SK-N-MC (cell line): Measurements from ENCODE around the gene EPHA5.

Source experiments
- DNase-seq: peaks from one replicate; pipeline ENCODE4 v3.0.0-alpha.2; 2011; ENCODE audit warnings: low read depth, low spot score
- H3K27ac ChIP-seq: fragments of 200-600 bp; sonication (generic); 2 replicates; pipeline ENCODE4 v1.5.1; 2016; ENCODE audit warnings: mixed run types
- H3K36me3 ChIP-seq: fragments of 200-600 bp; sonication (generic); 2 replicates; pipeline ENCODE4 v1.6.1; 2017; ENCODE audit warnings: antibody characterized with exemption, low read length, mixed read lengths; ENCODE audit not compliant: insufficient read depth
- H3K4me3 ChIP-seq: fragments of 200-600 bp; sonication (generic); 2 replicates; pipeline ENCODE4 v1.5.1; 2016
- H3K9ac ChIP-seq: fragments of 200-600 bp; sonication (generic); 2 replicates; pipeline ENCODE4 v1.8.0; 2017; ENCODE audit warnings: mixed run types, mixed read lengths; ENCODE audit not compliant: insufficient read length
- H3K9me3 ChIP-seq: fragments of 200-600 bp; sonication (generic); 2 replicates; pipeline ENCODE4 v1.6.1; 2017; ENCODE audit warnings: low read depth, mild to moderate bottlenecking, antibody characterized with exemption, low read length, moderate library complexity, mixed read lengths
- EZH2 ChIP-seq: fragments of 200-600 bp; sonication (generic); IDR thresholded peaks from one replicate; pipeline ENCODE4 v1.6.1; 2017; ENCODE audit warnings: antibody characterized with exemption
- FOXP2 ChIP-seq: optimal IDR thresholded peaks from 2 replicates; pipeline ENCODE3; 2011; ENCODE audit warnings: mild to moderate bottlenecking, moderate library complexity; ENCODE audit not compliant: insufficient read depth; ENCODE audit errors: extremely low read length, control extremely low read depth
- POLR2AphosphoS5 ChIP-seq: IDR thresholded peaks from 2 replicates; pipeline ENCODE4 v1.6.1; 2012; ENCODE audit warnings: mild to moderate bottlenecking, low read depth, low read length, borderline replicate concordance

The EPHA5 gene

DNA sequence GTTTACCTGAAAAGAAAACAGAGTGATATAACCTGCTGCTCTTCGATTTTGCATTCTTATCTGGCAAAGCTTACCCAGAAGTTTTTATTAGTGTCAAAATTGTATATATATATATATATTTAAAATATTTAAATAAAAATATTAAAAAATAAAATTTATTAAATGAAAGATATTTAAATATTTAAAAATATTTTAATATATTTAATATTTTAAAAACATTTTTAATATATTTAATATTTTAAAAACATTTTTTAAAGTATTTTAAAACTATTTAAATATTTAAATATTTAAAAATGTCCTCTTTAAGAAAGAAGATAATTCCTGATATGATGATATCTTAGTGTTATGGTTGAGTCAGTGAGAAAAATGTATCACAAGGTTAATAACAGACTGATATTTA lies 317.2 kb downstream of the EPHA5 start:
- no peaks in the 10 kb centered on the region for H3K36me3 ChIP-seq
- H3K9me3 ChIP-seq, result no peaks in the 10 kb centered on the region
- no peak for TF ChIP-seq FOXP2
- TF ChIP-seq EZH2, result no peak
- no peak for TF ChIP-seq POLR2AphosphoS5
- no peak overlapping the region for H3K9ac ChIP-seq
- H3K27ac ChIP-seq, result no peak overlapping the region
- DNase-seq, result no peak
- H3K4me3 ChIP-seq, result no peak overlapping the region

GRCh38 chr4:65344278-65344825 lies 325.9 kb downstream of the EPHA5 start:
- H3K27ac ChIP-seq, result no peak overlapping the region
- no peak overlapping the region for H3K9ac ChIP-seq
- no peaks in the 10 kb centered on the region for H3K9me3 ChIP-seq
- no peak overlapping the region for H3K4me3 ChIP-seq
- no peaks in the 10 kb centered on the region for H3K36me3 ChIP-seq
- DNase-seq, result no peak
- TF ChIP-seq POLR2AphosphoS5 (no peak), FOXP2 (no peak), EZH2 (no peak)

- Histone ChIP-seq H3K9me3 (no peaks in the 10 kb centered on the region), H3K9ac (no peak overlapping the region), H3K27ac (no peak overlapping the region), H3K36me3 (no peaks in the 10 kb centered on the region), H3K4me3 (no peak overlapping the region)
- TF ChIP-seq POLR2AphosphoS5 (no peak), FOXP2 (no peak), EZH2 (no peak)
- DNase-seq, result no peak
These were observed 326.9 kb downstream of the EPHA5 start for GRCh38 chr4:65343342-65343741.

GRCh38 chr4:65341557-65341956 lies 328.7 kb downstream of the EPHA5 start:
- TF ChIP-seq POLR2AphosphoS5 (no peak), FOXP2 (no peak), EZH2 (no peak)
- DNase-seq, result no peak
- Histone ChIP-seq H3K36me3 (no peaks in the 10 kb centered on the region), H3K9me3 (no peaks in the 10 kb centered on the region), H3K27ac (no peak overlapping the region), H3K4me3 (no peak overlapping the region), H3K9ac (no peak overlapping the region)

- Histone ChIP-seq H3K4me3 (no peak overlapping the region), H3K36me3 (no peaks in the 10 kb centered on the region), H3K9me3 (no peaks in the 10 kb centered on the region), H3K9ac (no peak overlapping the region), H3K27ac (no peak overlapping the region)
- DNase-seq, result no peak
- TF ChIP-seq FOXP2 (no peak), POLR2AphosphoS5 (no peak), EZH2 (no peak)
These were observed 329.7 kb downstream of the EPHA5 start for GRCh38 chr4:65340382-65341109.

- TF ChIP-seq FOXP2 (no peak), EZH2 (no peak), POLR2AphosphoS5 (no peak)
- Histone ChIP-seq H3K36me3 (no peaks in the 10 kb centered on the region), H3K27ac (no peak overlapping the region), H3K9ac (no peak overlapping the region), H3K9me3 (no peaks in the 10 kb centered on the region), H3K4me3 (no peak overlapping the region)
- DNase-seq, result no peak
These were observed 332.9 kb downstream of the EPHA5 start for GRCh38 chr4:65337371-65337770.

GRCh38 chr4:65336465-65336864 lies 333.8 kb downstream of the EPHA5 start:
- no peak overlapping the region for H3K9ac ChIP-seq

GRCh38 chr4:65316534-65316933 lies 353.8 kb downstream of the EPHA5 start:
- H3K27ac ChIP-seq, result no peak overlapping the region
- TF ChIP-seq EZH2 (no peak), FOXP2 (no peak), POLR2AphosphoS5 (no peak)

More at GRCh38 chr4:65336465-65336864, 333.8 kb downstream of the EPHA5 start:
- no peak overlapping the region for H3K27ac ChIP-seq
- no peaks in the 10 kb centered on the region for H3K36me3 ChIP-seq
- no peak for TF ChIP-seq FOXP2
- TF ChIP-seq EZH2, result no peak
- TF ChIP-seq POLR2AphosphoS5, result no peak
- no peak overlapping the region for H3K4me3 ChIP-seq
- H3K9me3 ChIP-seq, result no peaks in the 10 kb centered on the region
- no peak for DNase-seq

More at GRCh38 chr4:65316534-65316933, 353.8 kb downstream of the EPHA5 start:
- no peaks in the 10 kb centered on the region for H3K9me3 ChIP-seq
- no peaks in the 10 kb centered on the region for H3K36me3 ChIP-seq
- no peak overlapping the region for H3K4me3 ChIP-seq
- DNase-seq, result no peak
- no peak overlapping the region for H3K9ac ChIP-seq
